ENCODE data around the gene OR51A7.
"Not testable (repeated sequence)": the region's sequence is repeated elsewhere in the genome, so short reads cannot be mapped to it uniquely, and the experiment has no call there.

The OR51A7 gene

GRCh38 chr11:4903484-4903883 is at the start of gene OR51A7:
TSS of gene OR51A7 (plus strand) at chr11:4903783. CDS start at chr11:4907370, 3,587 bp downstream.
- FAIRE-seq = no peak

GRCh38 chr11:4854286-4854685 is 49.3 kb upstream of the OR51A7 start:
- not testable (repeated sequence) for FAIRE-seq

GRCh38 chr11:4862447-4863236 is 40.9 kb upstream of the OR51A7 start:
- no peak for FAIRE-seq

GRCh38 chr11:4863876-4864275 is 39.7 kb upstream of the OR51A7 start:
- FAIRE-seq = no peak

- FAIRE-seq = no peak
Measured at GRCh38 chr11:4865855-4866254, 37.7 kb upstream of the OR51A7 start.

- FAIRE-seq = no peak
Measured at GRCh38 chr11:4881188-4881587, 22.4 kb upstream of the OR51A7 start.

GRCh38 chr11:4881860-4882500 is 21.6 kb upstream of the OR51A7 start, which contains the start of gene OR51T1:
TSS of gene OR51T1 (plus strand) at chr11:4881900. CDS start at chr11:4881900, 0 bp downstream.
- no peak for FAIRE-seq

GRCh38 chr11:4882543-4882942 is 21.0 kb upstream of the OR51A7 start:
- no peak for FAIRE-seq

GRCh38 chr11:4884361-4884760 is 19.2 kb upstream of the OR51A7 start:
- no peak for FAIRE-seq

- FAIRE-seq = no peak
Measured at GRCh38 chr11:4886186-4886585, 17.4 kb upstream of the OR51A7 start.

- FAIRE-seq = no peak
Measured at GRCh38 chr11:4887591-4887990, 16.0 kb upstream of the OR51A7 start.

- FAIRE-seq = no peak
Measured at GRCh38 chr11:4890279-4890678, 13.3 kb upstream of the OR51A7 start.

GRCh38 chr11:4891996-4892640 is 11.5 kb upstream of the OR51A7 start:
- no peak for FAIRE-seq

- FAIRE-seq = no peak
Measured at GRCh38 chr11:4916581-4916980, 13.0 kb downstream of the OR51A7 start.

- no peak for FAIRE-seq
Measured at GRCh38 chr11:4919250-4919649, 15.7 kb downstream of the OR51A7 start, which contains the start of gene OR51G2. TSS of gene OR51G2 (minus strand) at chr11:4919350. CDS start at chr11:4915663, 3,687 bp downstream.

GRCh38 chr11:4921796-4922195 is 18.2 kb downstream of the OR51A7 start:
- FAIRE-seq = no peak

- no peak for FAIRE-seq
Measured at GRCh38 chr11:4922304-4922703, 18.7 kb downstream of the OR51A7 start.

- FAIRE-seq = no peak
Measured at GRCh38 chr11:4924239-4924638, 20.7 kb downstream of the OR51A7 start, which contains the start of gene OR51G1. TSS of gene OR51G1 (minus strand) at chr11:4924339. CDS start at chr11:4924339, 0 bp downstream.

- FAIRE-seq = no peak
Measured at GRCh38 chr11:4926608-4927007, 23.0 kb downstream of the OR51A7 start.

GRCh38 chr11:4932751-4933150 is 29.2 kb downstream of the OR51A7 start:
- FAIRE-seq = no peak

GRCh38 chr11:4936745-4937144 is 33.2 kb downstream of the OR51A7 start:
- no peak for FAIRE-seq

- no peak for FAIRE-seq
Measured at GRCh38 chr11:4947505-4947904, 43.9 kb downstream of the OR51A7 start, which contains the start of gene OR51A4. TSS of gene OR51A4 (minus strand) at chr11:4947605. CDS start at chr11:4947100, 505 bp downstream.

GRCh38 chr11:4955613-4956012 is 52.0 kb downstream of the OR51A7 start, which contains the start of gene OR51A2:
TSS of gene OR51A2 (minus strand) at chr11:4955713. CDS start at chr11:4955713, 0 bp downstream.
- FAIRE-seq = not testable (repeated sequence)

Data from A204.1 (cell line).